K562 (cell line): ENCODE measurements around the gene TPD52L1. TPM values are rescaled to one million over a fixed set of nuclear protein-coding genes. Genes with fewer than 3 reads are reported as not detected.
A peak's percentile ranks its signal among the peaks of the same experiment; 100 is the strongest.

Experiments
- CBX5 ChIP-seq: IDR thresholded peaks from 2 replicates; pipeline ENCODE4 v1.6.1; 2014; ENCODE audit warnings: low read depth, borderline replicate concordance
- CREB3L1 ChIP-seq: fragments of 450-650 bp; IDR thresholded peaks from 2 replicates; pipeline ENCODE4 v1.6.1; 2014; ENCODE audit warnings: low read depth, mild to moderate bottlenecking, moderate library complexity, borderline replicate concordance
- DPF2 ChIP-seq: fragments of 450-650 bp; IDR thresholded peaks from 2 replicates; pipeline ENCODE4 v1.6.1; 2016
- ESRRA ChIP-seq: fragments of 450-650 bp; IDR thresholded peaks from 2 replicates; pipeline ENCODE4 v1.6.1; 2014; ENCODE audit warnings: low read depth, mild to moderate bottlenecking, moderate library complexity, borderline replicate concordance
- FOSL1 ChIP-seq: fragments of 200-800 bp; sonication (Bioruptor generic); conservative IDR thresholded peaks from 2 replicates; pipeline ENCODE4 v1.6.1; 2016; ENCODE audit warnings: missing genetic modification characterization, missing compliant biosample characterization
- GTF2E2 ChIP-seq: fragments of 200-800 bp; sonication (Bioruptor generic); IDR thresholded peaks from 2 replicates; pipeline ENCODE4 v1.6.1; 2016; ENCODE audit warnings: missing genetic modification characterization, missing compliant biosample characterization
- NEUROD1 ChIP-seq: fragments of 150-350 bp; IDR thresholded peaks from 2 replicates; pipeline ENCODE4 v1.6.1; 2014; ENCODE audit warnings: borderline replicate concordance, low read length, low read depth; ENCODE audit not compliant: partially characterized antibody
- NR2C2 ChIP-seq, 2 experiments: fragments of 200-800 bp in 1 of 2; sonication (Bioruptor generic) in 1 of 2; sonication (generic) in 1 of 2; formaldehyde crosslinking in 1 of 2; IDR thresholded peaks; 2 replicates each; pipeline versions ENCODE4 v1.6.1 to v1.8.0; 2016 to 2022; ENCODE audit warnings: mild to moderate bottlenecking in 1 of 2, missing compliant biosample characterization in 1 of 2, missing genetic modification characterization in 1 of 2, missing genetic modification reagents in 1 of 2
- SMC3 ChIP-seq: conservative IDR thresholded peaks from 2 replicates; pipeline ENCODE4 v1.6.1; 2011; ENCODE audit warnings: low read depth, low read length, improper control_type of control experiment; ENCODE audit not compliant: insufficient read depth
- SOX6 ChIP-seq: fragments of 450-650 bp; IDR thresholded peaks from 2 replicates; pipeline ENCODE4 v1.6.1; 2014; ENCODE audit warnings: mild to moderate bottlenecking
- STAT6 ChIP-seq: sonication (generic); formaldehyde crosslinking; IDR thresholded peaks from 2 replicates; pipeline ENCODE4 v1.8.1; 2023; ENCODE audit warnings: mild to moderate bottlenecking, missing genetic modification reagents
- ZNF785 ChIP-seq: fragments of 250-450 bp; sonication (Bioruptor Pico); IDR thresholded peaks from 2 replicates; pipeline ENCODE4 v1.4.0; 2020; ENCODE audit warnings: mild to moderate bottlenecking
- polyA plus RNA-seq, 8 experiments: library from polyadenylated mRNA; depleted of rRNA in 4 of 8; stranded (reverse) in 5 of 8; unstranded in 3 of 8; fragments of >200 nt; fragmentation: Nextera tagmentation in 2 of 8; fragmentation: Illumina TruSeq in 1 of 8; extraction: Ambion mirVana in 2 of 8; extraction: Trizol in 1 of 8; gene quantifications; 2 replicates each; pipeline versions ENCODE4 v1.2.1 to v1.2.3, GENCODE V29; 2011 to 2014; ENCODE audit warnings: inconsistent platforms in 1 of 8, missing spikeins in 1 of 8
- total RNA-seq, 7 experiments: library from RNA; depleted of rRNA in 6 of 7; stranded (reverse); fragments of >200 nt in 6 of 7; fragmentation: Illumina TruSeq in 2 of 7; extraction: Trizol in 2 of 7; gene quantifications; 2 replicates each; pipeline versions ENCODE4 v1.2.1 to v1.2.3, GENCODE V29; 2011 to 2021; ENCODE audit warnings: low replicate concordance in 1 of 7
- TF ChIP-seq, protein P1 (sequence below), 2 experiments: fragments of 450-650 bp; IDR thresholded peaks; 2 replicates each; pipeline ENCODE4 v1.6.1; 2018; ENCODE audit warnings: mild to moderate bottlenecking in 2 of 2, low read depth in 1 of 2; ENCODE audit not compliant: partially characterized antibody in 2 of 2
- TF ChIP-seq, protein P2 (sequence below): sonication (generic); formaldehyde crosslinking; IDR thresholded peaks from 2 replicates; pipeline ENCODE4 v1.8.1; 2023; ENCODE audit warnings: missing genetic modification reagents, mild to moderate bottlenecking, borderline replicate concordance

Gene TPD52L1
- total and polyA plus RNA-seq, 9 of the 15 experiments (the other 6 are each of a cell fraction or from before 2014, with no cell fraction given), result 12.9 to 149 (median 75.7) TPM

GRCh38 chr6:125154761-125155135 is 1.2 kb downstream of the TPD52L1 start (continued):
- TF ChIP-seq, protein P1, sequence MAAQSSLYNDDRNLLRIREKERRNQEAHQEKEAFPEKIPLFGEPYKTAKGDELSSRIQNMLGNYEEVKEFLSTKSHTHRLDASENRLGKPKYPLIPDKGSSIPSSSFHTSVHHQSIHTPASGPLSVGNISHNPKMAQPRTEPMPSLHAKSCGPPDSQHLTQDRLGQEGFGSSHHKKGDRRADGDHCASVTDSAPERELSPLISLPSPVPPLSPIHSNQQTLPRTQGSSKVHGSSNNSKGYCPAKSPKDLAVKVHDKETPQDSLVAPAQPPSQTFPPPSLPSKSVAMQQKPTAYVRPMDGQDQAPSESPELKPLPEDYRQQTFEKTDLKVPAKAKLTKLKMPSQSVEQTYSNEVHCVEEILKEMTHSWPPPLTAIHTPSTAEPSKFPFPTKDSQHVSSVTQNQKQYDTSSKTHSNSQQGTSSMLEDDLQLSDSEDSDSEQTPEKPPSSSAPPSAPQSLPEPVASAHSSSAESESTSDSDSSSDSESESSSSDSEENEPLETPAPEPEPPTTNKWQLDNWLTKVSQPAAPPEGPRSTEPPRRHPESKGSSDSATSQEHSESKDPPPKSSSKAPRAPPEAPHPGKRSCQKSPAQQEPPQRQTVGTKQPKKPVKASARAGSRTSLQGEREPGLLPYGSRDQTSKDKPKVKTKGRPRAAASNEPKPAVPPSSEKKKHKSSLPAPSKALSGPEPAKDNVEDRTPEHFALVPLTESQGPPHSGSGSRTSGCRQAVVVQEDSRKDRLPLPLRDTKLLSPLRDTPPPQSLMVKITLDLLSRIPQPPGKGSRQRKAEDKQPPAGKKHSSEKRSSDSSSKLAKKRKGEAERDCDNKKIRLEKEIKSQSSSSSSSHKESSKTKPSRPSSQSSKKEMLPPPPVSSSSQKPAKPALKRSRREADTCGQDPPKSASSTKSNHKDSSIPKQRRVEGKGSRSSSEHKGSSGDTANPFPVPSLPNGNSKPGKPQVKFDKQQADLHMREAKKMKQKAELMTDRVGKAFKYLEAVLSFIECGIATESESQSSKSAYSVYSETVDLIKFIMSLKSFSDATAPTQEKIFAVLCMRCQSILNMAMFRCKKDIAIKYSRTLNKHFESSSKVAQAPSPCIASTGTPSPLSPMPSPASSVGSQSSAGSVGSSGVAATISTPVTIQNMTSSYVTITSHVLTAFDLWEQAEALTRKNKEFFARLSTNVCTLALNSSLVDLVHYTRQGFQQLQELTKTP (IDR thresholded peaks at IDR 0.05; ENCODE audit: low read depth in 1 of 2, partially characterized antibody in 2 of 2), result no peak
- TF ChIP-seq STAT6 (CRISPR knock-in tag) (no peak), CREB3L1 (no peak), ZNF785 (CRISPR knock-in tag) (no peak), NEUROD1 (peak; percentile 34), NR2C2 (CRISPR knock-in tag; IDR thresholded peaks at IDR 0.05) (no peak), NR2C2 (tag; IDR thresholded peaks at IDR 0.05) (peak; percentile 89), SOX6 (0 out of 2 replicates have a peak, but pooled peaks have one; percentile 16), DPF2 (peak; percentile 53; the same call in 1 of the 2 replicates), SMC3 (0 out of 2 replicates have a peak, but pooled peaks have one; percentile 19), CBX5 (no peak), GTF2E2 (tag) (no peak), FOSL1 (peak; percentile 74), ESRRA (no peak)
- TF ChIP-seq, protein P2, sequence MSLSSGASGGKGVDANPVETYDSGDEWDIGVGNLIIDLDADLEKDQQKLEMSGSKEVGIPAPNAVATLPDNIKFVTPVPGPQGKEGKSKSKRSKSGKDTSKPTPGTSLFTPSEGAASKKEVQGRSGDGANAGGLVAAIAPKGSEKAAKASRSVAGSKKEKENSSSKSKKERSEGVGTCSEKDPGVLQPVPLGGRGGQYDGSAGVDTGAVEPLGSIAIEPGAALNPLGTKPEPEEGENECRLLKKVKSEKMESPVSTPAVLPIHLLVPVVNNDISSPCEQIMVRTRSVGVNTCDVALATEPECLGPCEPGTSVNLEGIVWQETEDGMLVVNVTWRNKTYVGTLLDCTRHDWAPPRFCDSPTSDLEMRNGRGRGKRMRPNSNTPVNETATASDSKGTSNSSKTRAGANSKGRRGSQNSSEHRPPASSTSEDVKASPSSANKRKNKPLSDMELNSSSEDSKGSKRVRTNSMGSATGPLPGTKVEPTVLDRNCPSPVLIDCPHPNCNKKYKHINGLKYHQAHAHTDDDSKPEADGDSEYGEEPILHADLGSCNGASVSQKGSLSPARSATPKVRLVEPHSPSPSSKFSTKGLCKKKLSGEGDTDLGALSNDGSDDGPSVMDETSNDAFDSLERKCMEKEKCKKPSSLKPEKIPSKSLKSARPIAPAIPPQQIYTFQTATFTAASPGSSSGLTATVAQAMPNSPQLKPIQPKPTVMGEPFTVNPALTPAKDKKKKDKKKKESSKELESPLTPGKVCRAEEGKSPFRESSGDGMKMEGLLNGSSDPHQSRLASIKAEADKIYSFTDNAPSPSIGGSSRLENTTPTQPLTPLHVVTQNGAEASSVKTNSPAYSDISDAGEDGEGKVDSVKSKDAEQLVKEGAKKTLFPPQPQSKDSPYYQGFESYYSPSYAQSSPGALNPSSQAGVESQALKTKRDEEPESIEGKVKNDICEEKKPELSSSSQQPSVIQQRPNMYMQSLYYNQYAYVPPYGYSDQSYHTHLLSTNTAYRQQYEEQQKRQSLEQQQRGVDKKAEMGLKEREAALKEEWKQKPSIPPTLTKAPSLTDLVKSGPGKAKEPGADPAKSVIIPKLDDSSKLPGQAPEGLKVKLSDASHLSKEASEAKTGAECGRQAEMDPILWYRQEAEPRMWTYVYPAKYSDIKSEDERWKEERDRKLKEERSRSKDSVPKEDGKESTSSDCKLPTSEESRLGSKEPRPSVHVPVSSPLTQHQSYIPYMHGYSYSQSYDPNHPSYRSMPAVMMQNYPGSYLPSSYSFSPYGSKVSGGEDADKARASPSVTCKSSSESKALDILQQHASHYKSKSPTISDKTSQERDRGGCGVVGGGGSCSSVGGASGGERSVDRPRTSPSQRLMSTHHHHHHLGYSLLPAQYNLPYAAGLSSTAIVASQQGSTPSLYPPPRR (CRISPR knock-in tag), result no peak
